ENCODE data around the gene TASP1. TPM values are rescaled to one million over a fixed set of nuclear protein-coding genes. Genes with fewer than 3 reads are reported as not detected.

Gene TASP1
- total and polyA plus RNA-seq, 2 donors (not counting 3 experiments of a cell fraction or from before 2014, with no cell fraction given): 3.5 to 8.9 TPM

- intact Hi-C loops (cut with micrococcal nuclease) (no loop called here), dilution Hi-C loops (cut with MboI; ENCODE audit: extremely low pct_ligation_motif_present, low sequenced_read_pairs) (no loop called here)
- no TSS peak for BruUV-seq (replicated peaks)
- DNase-seq (ENCODE audit: low read depth, low spot score) (no peak), FAIRE-seq (no peak)
- H2AFZ ChIP-seq (ENCODE audit: low read depth, low read length): no peak overlapping the region
- H3K4me1 ChIP-seq (ENCODE audit: control insufficient read depth, extremely low read depth, insufficient read depth, low read length): no peaks in the 10 kb centered on the region
- POLR2A ChIA-PET: no interaction called here
- H3K9ac ChIP-seq (replicated peaks; ENCODE audit: extremely low read depth, insufficient read depth, low read length): no peak overlapping the region
- TF ChIP-seq GATA2 (IDR thresholded peaks at IDR 0.05; ENCODE audit: insufficient read depth, insufficient read length, low read depth, low read length) (no peak), EZH2 (IDR thresholded peaks at IDR 0.05; ENCODE audit: borderline replicate concordance, low read depth, low read length, severe bottlenecking) (no peak), POLR2AphosphoS5 (IDR thresholded peaks at IDR 0.05; ENCODE audit: insufficient read depth, low read depth, low read length) (no peak), MYC (IDR thresholded peaks at IDR 0.05; ENCODE audit: low read depth, low read length) (no peak), FOS (IDR thresholded peaks at IDR 0.05; ENCODE audit: borderline replicate concordance, insufficient read depth, low read length) (no peak), POLR2A (IDR thresholded peaks at IDR 0.05; ENCODE audit: low read depth, low read length) (no peak), CTCF (IDR thresholded peaks at IDR 0.05; ENCODE audit: extremely low read depth in 1 of 2, insufficient read depth in 1 of 2, low read depth in 1 of 2, low read length in 2 of 2) (no peak), MAX (IDR thresholded peaks at IDR 0.05; ENCODE audit: insufficient read depth, insufficient read length) (no peak), JUN (IDR thresholded peaks at IDR 0.05; ENCODE audit: borderline replicate concordance, insufficient read depth, insufficient read length, low read depth) (no peak)
- H3K27me3 ChIP-seq (ENCODE audit: control insufficient read depth in 2 of 2, insufficient read depth in 2 of 2, low read length in 2 of 2): no peaks in the 10 kb centered on the region
- no peaks in the 10 kb centered on the region for H3K9me3 ChIP-seq (replicated peaks; ENCODE audit: control insufficient read depth, insufficient read depth, low read length)
- no peaks in the 10 kb centered on the region for H3K79me2 ChIP-seq (ENCODE audit: control insufficient read depth, insufficient read depth, low read length)
- H3K9me1 ChIP-seq (replicated peaks; ENCODE audit: control insufficient read depth, extremely low read depth, insufficient read depth, low read length): no peaks in the 10 kb centered on the region
- CTCF ChIA-PET: interaction anchor here (1.4 kb wide), 1 partner anchor 28 kb away, joined by 3 read pairs; no protein-coding TSS in a partner anchor
- H3K4me2 ChIP-seq (ENCODE audit: insufficient read depth, low read length): no peak overlapping the region
- H4K20me1 ChIP-seq (replicated peaks; ENCODE audit: control insufficient read depth, extremely low read depth, insufficient read depth, low read length): no peaks in the 10 kb centered on the region
- H3K27ac ChIP-seq (ENCODE audit: insufficient read depth, low read depth, low read length): no peak overlapping the region
- H3K4me3 ChIP-seq (replicated peaks in 1 of 3; ENCODE audit: insufficient read depth in 1 of 3, low read depth in 1 of 3, low read length in 3 of 3): no peak overlapping the region
- H3K36me3 ChIP-seq (ENCODE audit: control insufficient read depth in 2 of 2, extremely low read depth in 1 of 2, insufficient read depth in 2 of 2, low read length in 2 of 2): no peaks in the 10 kb centered on the region
Measured at GRCh38 chr20:13443690-13444089, 195.0 kb downstream of the TASP1 start.

All from endothelial cell of umbilical vein (primary cell).